NOMO-1 treated with DMSO at 0.1 percent for 48 hours (cell line): ENCODE measurements around the gene LIN9.

Source experiments
- DNase-seq: peaks from one replicate; lab custom pipeline; 2025; ENCODE audit not compliant: unreplicated experiment; lab: John Stamatoyannopoulos, UW

LIN9 gene

DNA sequence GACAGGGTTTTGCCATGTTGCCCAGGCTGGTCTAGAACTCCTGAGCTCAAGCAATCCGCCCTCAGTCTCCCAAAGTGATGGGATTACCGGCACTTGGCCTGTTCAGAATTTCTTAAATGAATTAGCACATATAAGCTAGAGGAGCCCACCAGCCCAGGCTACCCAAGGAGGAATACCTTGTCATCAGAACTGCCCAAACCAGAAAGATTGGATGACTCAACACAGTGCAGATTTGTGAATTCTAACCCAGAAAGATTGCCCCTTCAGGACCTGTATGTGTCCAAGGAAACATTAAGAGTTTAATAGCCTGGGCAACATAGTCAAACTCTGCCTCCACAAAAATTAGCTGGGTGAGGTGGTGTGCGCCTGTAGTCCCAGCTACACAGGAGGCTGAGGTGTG lies 14.0 kb upstream of the LIN9 start:
- DNase-seq: no peak

DNA sequence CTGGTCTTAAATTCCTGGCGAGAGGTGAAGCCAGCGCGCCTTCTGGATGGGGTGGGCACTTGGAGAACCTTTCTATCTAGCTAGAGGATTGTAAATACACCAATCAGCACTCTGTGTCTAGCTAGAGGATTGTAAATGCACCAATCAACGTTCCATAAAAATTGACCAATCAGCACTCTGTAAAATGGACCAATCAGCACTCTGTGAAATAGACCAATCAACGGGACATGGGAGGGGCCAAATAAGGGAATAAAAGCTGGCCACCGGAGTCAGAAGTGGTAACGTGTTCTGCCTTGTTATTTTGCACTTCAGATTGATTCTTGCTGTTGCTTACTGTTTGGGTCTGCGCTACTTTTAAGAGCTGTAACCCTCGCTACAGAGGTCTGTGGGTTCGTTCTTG lies 12.0 kb upstream of the LIN9 start:
- no peak for DNase-seq

DNA sequence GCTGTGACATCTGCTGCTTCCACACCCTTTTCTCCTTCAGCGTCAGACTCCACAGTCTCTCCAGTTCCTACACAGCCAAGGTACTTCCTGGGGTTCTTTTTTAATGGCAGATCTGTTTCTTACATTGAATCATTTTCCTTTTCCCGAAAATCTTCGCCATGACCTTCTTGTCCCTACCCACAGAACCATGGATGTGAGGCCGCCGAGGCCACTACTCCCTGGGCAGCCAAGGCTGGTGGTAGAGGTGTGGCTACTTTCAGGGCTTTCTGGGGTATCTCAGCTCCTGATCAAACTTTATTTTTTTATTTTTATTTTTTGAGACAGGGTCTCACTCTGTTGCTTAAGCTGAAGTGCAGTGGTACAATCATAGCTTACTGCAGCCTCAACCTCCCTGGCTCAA lies 9.5 kb upstream of the LIN9 start:
- no peak for DNase-seq

DNA sequence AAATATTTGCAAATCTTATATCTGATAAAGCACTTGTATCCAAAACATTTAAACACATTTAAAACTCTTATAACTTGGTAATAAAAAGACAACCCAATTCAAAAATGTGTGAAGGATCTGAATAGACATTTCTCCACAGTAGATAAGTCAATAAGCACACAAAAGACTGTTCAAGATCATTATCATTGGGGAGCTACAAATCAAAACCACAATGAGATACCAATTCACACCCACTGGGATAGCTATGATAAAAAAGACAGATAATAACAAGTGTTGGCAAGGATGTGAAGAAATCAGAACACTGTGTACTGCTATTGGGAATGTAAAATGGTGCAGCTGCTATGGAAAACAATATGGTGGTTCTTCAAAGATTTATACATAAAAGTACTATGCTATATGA lies 5.1 kb upstream of the LIN9 start:
- DNase-seq: no peak

DNA sequence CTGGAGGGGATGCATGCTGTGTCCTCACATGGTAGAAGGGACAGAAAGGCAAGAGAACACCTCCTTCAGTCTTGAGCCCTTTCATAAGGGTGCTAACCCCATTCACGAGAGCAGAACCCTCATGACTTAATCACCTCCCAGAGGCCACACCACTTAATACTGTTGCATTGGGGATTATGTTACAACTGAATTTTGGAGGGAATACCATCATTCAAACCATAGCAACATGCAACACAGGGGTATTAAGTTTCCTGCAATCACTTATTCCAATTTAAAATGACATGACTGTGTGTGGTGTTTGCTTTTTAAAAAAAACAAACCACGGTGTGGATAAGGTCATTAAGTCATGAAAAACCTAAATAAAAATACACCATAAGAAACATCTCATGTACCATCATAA lies 3.1 kb upstream of the LIN9 start:
- no peak for DNase-seq

DNA sequence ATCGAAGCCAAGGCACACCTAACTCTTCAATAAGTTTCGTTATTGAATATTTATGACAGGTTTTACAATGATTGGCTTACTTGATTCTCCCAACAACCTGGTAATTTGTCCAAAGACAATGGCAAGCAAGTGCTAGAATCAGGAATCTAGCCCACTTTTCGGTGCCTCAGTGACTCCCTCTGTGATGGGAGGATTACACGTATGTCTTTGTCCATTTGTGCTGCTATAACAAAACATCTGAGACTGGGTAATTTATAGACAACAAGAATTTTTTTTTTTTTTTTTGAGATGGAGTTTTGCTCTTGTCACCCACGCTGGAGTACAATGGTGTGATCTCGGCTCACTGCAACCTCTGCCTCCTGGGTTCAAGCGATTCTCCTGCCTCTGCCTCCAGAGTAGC lies 2.4 kb upstream of the LIN9 start:
- no peak for DNase-seq

DNA sequence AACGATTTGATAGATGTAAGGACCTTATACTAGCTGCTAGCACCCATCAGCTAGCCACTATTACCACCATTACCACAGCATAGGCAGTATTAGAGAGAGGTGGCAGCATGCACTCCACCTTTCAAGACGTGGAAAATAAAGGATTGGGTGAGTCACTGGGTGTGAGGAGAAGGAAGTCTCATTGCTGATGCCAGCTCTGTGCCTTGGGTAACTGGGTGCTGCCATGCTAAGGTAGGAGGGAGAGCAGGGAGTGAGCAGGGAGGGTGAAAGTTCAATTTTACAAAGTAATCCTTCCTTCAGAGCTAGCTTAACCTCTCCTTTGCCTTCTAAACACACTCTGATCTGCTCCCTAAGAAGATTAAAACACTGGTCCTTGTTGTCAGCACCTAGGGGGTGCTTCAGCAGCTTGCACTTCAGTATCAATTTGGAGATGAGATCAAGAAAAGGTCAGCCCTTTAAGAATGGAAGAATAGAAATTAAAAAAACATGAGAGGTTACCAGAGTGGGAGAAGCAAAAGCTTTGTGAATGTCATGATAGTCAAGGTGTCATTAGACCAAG lies 1.8 kb upstream of the LIN9 start:
- no peak for DNase-seq

DNA sequence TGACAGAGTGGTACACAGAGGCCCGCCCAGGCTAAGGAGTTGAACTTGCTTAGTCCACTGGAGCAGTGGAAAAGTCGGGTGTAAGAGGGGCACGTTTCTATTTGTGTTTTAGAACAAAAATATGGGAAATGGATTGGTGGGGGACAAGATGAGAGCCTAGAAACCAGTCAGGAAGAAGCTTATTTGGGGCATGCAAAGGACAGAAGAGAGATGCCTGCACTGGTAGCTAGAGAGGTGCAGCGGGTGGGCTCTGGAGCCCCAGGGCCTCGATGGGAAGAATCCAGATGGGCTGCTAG lies 1.2 kb upstream of the LIN9 start:
- DNase-seq: no peak

DNA sequence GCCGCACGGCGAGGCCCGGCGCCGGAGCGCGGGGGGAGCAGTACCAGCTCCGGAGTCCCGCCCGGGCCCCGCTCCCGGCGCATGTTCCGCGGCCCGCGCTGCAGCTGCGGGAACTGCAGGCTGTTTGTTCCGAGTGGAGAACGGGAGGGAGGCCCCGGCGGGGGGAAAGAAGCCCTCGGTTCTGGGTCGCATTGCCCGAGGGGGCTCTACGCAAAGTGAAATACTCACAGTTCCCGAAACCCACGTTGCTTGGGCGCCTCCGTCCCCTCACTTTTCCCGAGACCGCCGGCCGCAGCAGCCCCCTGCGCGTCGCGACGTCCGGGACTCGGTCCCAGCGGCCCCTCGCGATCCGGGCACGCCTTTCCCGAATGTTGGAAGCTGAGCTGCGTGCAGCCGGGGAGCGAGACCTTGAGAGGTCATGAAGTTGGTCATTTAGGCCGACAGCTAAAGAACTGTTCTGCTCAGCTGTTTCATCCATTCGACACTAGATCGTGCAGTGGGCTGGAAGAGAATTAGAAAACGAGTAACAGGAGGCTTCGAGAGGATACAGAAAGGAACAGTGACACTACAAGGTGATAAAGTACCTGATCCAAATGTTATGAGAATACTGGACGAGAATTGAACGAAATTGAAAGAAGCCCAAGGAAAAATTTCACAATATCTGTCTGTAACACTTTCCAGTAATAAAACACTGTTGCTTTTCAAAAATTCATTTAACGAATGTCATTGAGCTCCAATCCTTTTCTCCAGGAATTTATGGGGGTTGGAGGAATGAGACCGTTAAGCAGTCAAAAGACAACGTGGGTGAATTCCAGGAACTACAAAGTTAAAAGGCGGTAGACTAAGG lies 657 bp upstream of the LIN9 start:
- peak; percentile 13 for DNase-seq

DNA sequence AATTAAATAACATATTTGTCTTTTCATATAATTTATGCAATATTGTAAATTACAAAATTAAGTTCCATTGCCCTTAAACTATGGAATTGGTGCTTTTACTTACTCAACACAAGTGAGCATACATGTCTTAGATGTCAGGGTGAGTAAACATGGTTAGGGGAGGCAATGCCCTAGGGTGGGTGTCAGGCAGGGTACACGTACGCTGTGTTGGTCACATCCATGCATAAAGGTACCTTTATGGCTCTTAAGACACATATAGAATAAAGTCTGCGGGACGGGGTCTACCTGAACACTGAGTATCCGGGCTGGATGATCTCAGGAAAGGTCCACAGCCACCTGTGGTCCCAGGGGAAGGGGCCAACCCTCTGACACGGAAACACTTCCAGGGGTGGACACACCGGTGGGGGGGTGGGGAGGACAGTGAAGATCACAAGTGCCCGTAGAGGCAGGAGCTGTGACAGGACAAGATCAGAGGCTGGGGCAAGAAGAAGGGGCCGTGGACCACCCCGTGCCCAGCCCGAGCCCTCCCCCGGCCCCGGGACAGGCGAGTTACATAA lies 720 bp downstream of the LIN9 start:
- DNase-seq: no peak

DNA sequence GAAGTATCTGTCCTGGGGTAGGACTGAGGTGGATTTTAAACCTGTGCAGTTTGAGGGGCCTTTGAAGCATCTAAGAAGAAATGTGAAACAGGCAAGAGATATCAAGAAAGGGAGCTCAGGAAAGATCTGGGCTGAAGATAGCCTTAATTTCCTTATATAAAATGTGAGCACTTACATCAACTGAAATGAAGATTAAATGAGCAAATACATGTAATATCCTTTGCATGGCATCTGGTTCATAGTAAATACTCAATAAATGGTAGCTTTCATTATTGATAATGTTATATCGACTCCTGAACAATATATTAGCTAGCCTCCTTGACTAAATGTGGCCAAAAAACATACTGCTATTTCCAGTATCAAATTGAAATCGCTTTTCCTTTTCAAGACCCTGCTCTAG lies 2.5 kb downstream of the LIN9 start:
- no peak for DNase-seq

DNA sequence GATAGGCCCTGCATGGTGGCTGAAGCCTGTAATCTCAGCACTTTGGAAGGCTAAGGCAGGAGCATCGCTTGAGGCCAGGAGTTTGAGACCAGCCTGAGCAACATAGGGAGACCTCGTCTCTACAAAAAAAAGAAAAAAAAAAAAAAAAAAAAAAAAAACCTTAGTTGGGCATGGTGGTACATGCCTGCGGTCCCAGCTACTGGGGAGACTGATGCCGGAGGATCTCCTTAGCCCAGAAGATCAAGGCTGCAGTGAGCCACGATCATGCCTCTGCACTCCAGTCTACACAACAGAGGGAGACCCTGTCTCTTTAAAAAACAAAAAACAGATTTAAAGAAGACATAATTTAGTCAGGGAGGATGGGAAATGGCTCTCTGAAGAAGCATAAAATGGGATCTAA lies 3.8 kb downstream of the LIN9 start:
- DNase-seq: no peak

DNA sequence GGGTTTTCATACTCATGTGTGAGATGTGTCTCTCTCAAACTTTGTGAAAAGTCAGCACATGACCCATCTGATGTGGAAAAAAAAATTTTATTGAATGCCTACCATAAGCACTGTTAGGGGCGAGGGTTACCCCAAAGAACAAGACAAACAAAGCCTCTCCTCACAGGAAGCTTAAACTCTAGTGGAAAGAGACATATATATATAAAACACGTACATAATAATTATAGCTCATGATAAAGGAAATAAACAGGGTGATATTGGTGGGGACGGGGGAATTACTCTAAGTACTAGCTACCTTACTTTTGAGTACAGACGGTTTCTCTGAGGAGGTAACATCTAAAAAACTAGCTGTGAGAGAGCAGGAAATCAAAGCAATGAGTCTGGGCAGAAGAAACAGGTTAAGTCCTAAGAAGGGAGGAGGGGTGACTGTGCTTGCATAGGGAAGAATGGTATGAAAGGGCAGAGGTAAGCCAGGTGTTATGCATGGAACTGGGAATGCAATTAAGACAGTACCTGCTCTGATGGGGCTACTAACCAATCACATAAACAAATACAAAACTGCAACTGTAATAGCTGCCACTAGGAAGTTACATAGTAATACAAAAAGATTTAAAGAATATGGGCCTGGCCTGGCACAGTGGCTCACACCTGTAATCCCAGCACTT lies 4.5 kb downstream of the LIN9 start:
- DNase-seq: no peak

DNA sequence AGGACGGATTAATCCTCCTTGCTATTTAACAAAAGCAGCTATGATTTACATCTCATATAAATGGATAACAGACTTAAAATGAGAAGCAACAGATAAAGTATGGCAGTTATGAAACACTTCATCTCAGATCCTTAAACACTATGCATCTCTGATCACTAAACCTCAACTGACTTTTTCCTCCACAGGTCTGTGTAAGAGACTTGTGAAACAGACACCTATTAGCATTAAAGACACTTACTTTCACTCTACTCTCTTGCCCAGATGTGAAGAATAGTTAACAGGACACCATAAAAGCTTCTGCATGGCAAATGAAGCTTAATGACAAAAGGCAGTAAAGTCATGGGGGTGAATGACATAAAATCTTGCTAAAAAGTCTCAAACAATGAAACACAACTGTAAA lies 6.2 kb downstream of the LIN9 start:
- no peak for DNase-seq

DNA sequence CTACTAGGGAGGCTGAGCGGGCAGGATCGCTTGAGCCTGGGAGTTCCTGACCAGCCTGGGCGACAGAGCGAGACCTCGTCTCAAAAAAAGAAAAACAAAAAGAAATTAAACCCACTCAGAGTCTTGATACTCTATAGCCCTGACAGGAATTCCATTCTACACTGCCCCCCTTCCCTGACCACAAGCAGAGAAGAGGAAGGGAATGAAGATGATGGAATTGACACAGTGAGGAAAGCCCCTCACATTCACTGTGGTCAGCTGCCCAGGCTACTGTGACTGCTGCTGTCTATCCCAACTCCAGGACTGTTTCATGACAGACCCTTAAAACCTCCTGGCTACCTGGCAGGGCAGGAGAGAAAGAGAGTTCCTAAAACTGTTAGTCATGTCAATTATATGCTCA lies 12.1 kb downstream of the LIN9 start:
- no peak for DNase-seq

DNA sequence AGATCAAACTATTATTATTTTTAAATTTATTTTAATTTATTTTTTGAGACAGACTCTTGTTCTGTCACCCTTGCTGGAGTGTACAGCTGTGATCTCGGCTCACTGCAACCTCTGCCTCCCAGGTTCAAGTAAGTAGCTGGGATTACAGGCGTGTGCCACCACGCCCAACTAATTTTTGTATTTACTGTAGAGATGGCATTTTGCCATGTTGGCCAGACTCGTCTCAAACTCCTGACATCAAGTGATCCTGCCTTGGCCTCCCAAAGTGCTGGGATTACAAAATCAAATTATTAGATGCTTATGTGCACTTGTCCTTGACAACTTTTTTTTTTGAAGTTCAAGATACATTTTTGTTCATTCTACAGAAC lies 15.4 kb downstream of the LIN9 start:
- no peak for DNase-seq

DNA sequence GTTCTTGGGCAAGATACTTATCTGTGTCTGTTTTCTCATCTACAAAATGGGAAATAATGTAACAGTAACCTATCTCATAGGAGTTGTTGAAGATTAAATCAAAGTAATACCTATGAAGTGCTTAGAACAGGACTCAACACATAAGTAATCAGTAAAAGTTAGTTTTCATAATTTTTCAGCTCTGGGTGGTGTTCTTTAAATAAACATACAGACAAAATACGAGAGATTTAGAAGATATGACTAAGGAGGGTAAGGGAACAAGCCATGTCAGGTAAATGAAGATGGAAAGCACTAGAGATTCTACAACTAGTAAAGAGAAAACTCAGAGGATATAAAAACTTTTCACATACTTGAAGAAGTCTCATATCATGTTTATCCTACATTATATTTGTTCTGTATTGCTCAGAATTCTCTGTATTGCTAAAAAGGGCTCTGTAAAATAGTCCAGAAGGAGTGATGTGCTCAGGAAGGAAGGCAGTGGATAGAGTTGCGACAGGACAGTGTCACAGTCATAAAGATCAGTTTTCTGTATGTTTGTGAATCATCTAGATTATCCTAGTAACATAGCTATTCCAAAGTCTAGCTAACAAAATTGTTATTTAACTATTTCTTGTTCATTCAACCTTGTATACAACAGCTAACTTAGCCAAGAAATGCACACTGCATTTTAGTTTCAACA lies 16.0 kb downstream of the LIN9 start:
- DNase-seq: no peak

DNA sequence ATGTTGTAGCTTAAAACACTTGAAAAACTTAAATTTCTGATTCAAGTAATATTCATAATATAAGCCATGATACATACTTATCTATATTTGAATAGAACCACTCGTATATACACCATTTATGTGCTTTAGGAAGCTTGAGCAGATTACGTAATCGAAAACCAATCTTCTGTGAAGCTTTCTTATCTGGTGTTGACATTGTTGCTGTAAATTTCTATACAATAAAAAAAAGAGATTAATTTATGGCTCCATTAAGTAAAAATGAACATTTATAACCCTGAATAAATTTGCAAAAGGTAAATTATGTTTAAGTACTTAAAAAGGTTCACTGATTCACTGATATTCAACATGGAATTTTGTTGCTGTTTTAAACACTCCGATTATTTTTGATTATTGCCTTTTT lies 21.4 kb downstream of the LIN9 start:
- no peak for DNase-seq

DNA sequence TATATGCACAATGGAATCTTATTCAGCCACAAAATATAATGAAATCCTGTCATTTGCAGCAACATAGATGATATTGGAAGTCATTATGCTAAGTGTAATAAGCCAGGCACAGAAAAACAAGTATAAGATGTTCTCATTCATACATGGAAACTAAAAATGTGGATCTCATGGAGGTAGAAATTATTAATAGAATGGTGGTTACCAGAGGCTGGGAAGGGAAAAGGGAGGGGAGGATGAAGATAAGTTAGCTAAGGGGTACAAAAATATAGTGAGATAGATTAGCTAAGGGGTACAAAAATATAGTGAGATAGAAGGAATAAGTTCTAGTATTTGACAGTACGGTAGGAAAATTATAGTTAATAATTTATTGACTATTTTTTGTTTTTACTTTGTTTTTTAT lies 27.9 kb downstream of the LIN9 start:
- no peak for DNase-seq

DNA sequence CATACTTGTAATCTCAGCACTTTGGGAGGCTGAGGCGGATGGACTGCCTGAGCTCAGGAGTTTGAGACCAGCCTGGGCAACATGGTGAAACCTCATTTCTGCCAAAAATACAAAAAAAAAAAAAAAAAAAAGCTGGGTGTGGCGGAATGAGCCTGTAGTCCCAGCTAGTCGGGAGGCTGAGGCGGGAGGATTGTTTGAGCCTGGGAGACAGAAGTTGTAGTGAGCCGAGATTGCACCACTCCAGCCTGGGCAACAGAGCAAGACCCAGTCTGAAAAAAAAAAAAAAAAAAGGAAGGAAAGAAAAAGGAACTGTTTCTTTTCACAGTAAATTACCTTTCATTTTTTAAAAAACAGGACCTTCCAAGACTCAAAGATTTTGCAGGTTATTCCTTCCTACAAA lies 29.5 kb downstream of the LIN9 start:
- peak; percentile 5 for DNase-seq

DNA sequence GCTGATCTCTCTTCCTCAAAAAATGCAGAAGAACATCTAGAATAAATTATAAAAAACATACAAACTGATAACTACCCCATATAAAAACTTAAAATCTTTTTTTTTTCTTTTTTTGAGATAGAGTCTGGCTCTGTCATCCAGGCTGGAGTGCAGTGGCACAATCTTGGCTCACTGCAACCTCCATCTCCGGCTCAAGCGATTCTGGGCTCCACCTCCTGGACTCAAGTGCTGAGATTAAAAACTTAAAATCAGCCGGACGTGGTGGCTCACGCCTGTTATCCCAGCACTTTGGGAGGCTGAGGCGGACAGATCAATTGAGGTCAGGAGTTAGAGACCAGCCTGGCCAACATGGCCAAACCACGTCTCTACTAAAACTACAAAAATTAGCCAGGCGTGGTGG lies 31.1 kb downstream of the LIN9 start:
- DNase-seq: no peak

DNA sequence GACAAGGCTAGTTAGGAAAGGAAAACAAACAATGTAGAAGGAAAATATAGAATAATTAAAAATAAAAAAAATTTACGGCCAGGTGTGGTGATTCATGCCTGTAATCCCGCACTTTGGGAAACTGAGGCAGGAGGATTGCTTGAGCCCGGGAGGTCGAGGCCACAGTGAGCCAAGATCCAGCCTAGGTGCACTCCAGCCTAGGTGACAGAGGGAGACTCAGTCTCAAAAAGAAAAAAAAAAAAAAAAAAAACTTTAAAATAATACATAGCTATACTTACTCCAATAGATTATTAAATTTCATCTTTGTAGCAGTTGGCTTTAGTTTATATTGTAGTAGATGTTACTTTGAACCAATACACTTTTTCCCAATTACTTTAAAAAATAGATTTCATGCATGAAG lies 32.0 kb downstream of the LIN9 start:
- no peak for DNase-seq
